ENCODE data around the gene FIS1.

FIS1 gene

DNA sequence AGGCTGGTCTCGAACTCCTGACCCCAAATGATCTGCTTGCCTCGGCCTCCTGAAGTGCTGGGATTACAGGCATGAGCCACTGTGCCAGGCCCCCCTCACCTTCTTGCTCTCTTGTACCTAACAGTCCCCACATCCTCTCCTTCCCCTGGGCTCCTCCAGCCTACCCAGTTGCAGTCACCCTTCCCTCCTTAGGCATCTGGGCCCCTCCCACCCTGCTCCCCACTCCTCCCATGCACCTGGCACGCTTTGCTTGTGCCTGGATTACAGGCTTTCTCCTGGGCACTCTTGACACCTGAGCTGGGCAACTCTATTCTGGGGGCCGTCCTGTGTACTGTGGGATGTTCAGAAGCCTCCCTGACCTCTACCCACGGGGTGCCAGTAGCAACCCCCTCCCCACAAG, 10.2 kb downstream of the FIS1 start:
- no peak for DNase-seq (ENCODE audit: low read depth)

DNA sequence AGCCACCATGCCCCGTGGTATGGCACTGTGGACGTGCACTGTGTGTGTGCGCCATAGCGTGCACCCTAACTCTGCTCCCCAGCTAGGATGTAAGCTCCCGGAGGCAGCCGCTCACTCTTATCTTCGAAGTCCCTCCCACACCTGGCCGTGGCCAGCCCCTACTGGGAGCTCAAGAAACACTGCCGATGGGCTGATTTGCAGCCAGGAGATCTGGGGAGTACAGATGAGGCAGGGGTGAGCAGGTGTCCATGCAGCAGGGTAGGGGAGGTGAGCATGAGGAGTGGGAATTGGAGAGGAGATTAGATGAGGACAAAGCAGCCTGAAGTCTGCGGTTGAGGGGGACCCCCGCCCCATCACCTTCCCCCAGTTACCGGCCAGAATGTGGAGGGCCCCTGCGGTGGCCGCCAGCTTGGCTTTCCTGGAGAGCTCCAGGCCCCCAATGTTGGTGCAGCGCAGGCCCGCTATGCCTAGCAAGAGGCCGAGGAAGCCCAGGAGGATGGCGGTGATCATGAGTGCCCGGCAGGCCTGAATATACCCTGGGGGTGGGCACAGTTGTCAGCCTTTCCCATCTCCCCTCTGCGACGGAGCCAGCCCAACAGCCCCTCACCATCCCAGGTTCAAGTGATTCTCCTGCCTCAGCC, 10.9 kb downstream of the FIS1 start:
- DNase-seq (ENCODE audit: low read depth) = no peak

DNA sequence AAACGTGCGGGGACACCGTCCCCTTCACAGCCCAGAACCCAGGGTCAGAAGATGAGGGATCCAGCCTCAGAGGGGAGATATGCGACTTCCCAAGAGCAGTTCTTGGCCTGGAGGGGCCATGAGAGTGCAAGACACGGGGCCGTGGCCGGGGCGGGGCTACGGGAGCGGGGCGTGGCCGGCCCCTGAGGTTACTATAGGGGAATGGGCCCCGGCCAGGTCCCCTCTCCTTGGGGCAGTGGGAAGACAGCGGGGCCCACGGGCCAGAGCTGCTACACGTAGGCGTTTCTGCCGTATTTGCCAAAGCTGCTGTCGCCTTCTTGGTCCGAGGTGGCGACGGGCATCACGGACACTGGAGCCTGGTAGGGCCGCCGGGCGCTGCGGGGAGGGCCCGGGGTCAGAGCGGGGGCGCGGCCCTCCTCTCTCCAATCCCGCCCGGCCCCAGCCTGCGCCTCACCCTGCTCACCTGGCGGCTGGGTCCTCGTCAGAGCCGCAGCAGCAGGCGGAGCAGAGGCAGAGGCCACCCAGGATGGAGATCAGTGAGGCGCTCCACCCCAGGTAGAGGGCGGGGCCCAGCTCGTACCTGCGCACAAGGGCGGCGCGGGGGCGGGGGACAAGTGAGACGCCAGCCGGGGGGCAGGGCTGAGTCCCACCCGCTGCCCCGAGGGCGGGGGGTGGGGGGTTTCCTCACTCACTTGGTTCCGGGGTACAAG, 12.6 kb downstream of the FIS1 start:
- no peak for DNase-seq (ENCODE audit: low read depth)

DNA sequence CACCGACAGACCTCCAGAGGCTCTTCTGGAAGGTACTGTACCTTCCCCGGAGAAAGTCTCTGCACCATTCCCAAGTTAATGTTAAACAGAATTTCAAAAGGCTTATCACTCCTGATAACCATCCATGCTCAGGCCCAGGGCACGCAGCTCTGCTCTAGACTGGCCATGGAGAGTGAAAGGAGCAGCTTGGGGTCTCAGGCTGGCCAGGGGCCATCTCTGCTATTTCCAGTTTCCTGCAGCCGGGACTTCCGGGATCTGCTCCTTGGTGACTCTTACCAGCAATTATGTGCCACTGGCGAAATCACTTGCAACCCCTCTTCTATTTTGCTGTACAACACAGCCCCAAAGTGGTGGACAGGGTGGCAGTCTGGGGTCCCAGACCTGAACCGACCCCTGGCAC, 13.2 kb downstream of the FIS1 start:
- DNase-seq (ENCODE audit: low read depth) = no peak

DNA sequence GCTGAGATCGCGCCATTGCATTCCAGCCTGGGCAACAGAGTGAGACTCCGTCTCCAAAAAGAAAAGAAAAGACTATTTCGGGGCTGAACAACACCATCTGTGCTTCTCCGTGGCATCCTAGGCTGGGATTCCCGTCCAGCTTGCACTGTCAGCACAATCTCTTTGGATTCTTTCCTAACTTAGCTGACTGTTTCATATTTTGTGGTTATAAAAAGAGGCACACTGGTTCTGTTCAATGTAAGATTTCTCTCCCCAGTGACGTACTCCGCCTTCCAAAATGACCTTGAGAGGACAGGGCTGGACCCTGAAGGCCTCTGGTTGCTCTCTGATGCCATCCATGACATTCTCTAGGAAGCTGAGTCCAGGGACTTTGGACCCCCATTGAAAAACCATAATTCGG, 18.2 kb downstream of the FIS1 start:
- DNase-seq (ENCODE audit: low read depth) = no peak

DNA sequence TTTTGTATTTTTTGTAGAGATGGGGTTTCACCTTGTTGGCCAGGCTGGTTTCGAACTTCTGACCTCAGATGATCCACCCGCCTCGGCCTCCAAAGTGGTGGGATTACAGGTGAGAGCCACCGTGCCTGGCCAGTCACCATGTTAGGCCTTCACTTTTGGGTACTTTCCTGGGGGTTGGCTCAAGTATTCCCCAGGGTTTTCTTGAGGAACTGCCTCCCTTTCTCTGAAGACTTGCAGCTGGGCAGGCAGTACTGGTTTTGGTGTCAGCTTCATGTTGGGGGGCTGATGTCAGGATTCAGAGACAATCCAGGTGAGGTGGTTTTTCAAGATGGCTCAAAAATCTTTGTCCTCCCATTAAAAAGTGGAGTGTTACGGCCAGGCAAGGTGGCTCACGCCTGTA, 19.2 kb downstream of the FIS1 start:
- DNase-seq (ENCODE audit: low read depth) = no peak

DNA sequence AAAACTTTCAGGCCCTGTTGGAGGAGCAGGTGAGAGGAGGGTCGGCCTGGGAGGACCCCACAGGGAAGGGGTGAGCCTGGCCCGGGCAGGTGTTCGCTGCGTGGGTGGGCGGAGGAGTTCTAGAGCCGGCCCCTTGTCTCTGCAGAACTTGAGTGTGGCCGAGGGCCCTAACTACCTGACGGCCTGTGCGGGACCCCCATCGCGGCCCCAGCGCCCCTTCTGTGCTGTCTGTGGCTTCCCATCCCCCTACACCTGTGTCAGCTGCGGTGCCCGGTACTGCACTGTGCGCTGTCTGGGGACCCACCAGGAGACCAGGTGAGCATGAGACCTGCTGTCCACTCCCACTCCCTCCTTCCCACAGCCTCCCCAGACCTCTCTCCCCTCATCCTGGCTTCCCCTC, 21.4 kb downstream of the FIS1 start:
- DNase-seq (ENCODE audit: low read depth) = no peak

DNA sequence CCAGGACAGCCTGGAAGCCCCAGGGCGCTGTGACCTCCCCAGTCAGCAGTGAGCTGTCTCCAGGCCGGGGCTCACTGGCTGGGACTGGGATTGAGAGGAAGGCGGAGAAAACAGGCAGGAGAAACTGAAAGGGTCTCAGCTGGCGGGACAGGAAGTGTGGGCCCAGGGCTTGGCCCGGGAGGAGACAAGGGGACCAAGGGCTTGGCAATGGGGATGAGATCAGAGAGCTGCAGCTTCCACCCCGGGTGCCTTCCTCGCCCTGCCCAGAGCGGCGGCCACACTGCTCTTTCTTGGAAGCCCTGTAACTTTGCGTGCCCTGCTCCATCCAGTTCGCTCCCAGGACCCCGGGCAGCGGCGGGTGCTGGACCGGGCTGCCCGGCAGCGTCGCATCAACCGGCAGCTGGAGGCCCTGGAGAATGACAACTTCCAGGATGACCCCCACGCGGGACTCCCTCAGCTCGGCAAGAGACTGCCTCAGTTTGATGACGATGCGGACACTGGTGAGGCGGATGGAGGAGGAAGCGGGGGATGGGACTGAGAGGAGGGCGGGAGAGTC, 22.5 kb downstream of the FIS1 start:
- no peak for DNase-seq (ENCODE audit: low read depth)

DNA sequence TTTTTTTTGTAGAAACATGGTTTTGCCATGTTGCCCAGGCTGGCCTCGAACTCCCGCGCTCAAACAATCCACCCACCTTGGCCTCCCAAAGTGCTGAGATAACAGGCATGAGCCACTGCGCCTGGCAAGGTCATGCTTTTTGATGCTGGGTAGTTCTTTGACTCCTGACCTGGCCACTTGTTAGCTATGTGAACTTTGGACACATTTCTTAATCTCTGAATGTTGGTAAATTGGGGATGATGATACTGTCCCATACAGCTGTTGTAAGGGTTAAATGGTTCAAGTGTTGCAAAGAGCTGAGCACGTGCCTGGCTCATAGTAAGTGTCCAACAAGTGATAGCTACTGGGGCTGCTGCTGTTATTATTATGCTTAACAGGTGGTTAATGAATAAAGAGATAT, 24.6 kb downstream of the FIS1 start:
- no peak for DNase-seq (ENCODE audit: low read depth)

DNA sequence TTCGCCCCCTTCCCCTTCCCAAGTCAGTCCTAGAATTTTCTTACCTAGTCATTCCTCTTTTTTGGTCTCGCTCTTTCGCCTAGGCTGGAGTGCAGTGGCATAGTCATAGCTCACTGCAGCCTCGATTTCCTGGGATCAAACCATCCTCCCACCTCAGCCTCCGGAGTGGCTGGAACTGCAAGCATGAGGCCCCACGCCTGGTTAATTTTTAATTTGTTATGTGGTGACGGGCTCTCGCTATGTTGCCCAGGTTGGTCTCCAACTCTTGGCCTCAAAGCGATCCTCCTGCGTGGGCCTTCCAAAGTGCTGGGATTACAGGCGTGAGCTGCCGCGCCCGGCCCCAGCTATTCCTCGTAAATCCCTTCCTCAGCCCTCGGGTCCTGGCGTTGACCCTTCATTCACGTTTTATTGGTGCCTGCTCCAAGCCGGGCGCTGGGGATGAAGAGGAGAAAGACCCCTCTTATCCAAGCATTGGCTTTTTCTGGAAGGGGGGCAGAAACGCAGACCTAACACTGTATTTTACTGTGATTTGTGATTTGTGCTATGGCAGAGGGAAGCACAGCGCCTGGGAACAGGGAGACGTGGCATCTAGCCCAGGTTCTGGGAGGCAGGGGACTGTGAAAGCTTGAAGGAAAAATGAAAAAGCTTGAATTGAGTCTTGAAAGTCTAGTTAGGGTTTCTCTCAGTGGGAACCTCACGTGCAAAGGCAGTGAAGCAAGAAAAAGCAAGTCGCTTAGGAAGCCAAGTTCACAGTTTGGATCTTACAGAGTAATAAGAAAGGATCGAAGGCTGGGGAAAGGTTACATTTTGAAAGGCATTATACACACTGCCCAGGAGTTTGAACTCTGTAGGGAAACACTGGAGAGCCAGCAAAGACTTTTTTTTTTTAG, 26.4 kb downstream of the FIS1 start:
- DNase-seq (ENCODE audit: low read depth) = no peak

DNA sequence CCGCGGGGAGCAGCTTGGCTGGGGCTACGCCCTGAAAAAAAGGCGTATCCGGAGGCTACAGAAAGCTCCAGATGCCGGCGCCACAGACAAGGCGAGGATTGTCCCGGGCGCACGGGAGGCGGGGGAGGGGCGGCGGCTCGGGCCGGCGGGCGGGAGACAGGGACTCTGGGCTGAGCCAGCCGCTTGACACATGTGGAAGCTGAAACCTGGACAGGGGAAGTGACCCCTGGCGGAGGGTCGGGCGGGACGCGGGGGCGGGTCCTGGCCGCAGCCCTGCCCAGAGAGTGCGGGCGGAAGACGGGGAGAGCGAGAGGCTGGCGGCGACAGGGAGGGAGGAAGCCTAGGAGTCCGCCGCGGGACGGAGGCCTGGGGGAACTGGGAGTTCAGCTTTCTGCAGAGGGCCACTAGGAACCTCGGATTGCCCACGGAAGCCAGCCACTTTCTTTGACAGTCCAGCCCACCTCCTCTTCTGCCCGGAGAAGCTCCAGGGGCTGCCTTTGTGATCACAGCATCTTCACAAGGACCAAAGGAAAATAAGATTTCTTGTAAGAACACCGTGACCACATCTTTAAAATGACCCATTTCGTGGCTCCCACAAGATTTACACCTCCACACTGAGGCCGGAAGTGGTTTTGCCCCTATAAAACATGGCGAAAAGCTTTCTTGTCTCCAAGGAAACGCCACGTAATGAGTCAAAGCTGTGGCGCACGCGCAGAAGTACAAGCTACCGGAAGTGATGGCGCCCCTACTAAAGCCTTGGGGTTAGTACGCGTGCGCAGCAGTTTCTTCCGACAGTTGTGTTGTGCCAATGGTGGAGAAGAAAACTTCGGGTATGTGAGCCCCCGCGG, 27.3 kb downstream of the FIS1 start, which contains the start of the genes PLOD3 and ZNHIT1:
Gene PLOD3 (minus strand): TSS at position 194 of the 848 bp plus-strand sequence. CDS start 307 bp downstream, outside the sequence.
Gene ZNHIT1 (plus strand): TSS at position 778 of the 848 bp plus-strand sequence. CDS start 31 bp downstream, at position 809.
- DNase-seq (ENCODE audit: low read depth) = peak; percentile 90

DNA sequence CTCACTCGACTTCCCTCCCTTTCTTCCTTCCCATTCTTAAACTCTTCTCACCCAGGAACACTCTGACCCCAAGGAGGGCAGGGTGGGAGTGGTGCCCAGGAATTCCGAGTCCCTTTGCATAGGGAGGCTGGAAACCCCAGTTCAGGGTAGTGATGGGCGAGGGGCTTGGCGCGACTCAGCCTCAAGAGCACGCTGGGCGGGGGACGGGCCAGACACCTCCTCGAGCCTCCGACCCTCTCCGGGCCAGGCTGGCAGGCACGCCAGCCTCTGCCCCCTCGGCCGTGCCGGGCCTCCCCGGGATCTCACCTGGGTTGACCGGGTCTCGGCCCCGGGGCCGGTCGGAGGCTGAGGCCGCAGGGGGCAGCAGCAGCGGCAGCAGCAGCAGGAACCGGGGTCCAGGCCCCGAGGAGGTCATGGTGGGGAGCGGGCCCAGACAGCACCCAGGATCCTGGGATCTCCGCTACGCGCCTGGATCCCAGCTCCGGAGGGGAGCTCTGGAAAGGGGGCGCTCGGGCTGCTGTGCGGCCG, 28.0 kb downstream of the FIS1 start:
- no peak for DNase-seq (ENCODE audit: low read depth)

DNA sequence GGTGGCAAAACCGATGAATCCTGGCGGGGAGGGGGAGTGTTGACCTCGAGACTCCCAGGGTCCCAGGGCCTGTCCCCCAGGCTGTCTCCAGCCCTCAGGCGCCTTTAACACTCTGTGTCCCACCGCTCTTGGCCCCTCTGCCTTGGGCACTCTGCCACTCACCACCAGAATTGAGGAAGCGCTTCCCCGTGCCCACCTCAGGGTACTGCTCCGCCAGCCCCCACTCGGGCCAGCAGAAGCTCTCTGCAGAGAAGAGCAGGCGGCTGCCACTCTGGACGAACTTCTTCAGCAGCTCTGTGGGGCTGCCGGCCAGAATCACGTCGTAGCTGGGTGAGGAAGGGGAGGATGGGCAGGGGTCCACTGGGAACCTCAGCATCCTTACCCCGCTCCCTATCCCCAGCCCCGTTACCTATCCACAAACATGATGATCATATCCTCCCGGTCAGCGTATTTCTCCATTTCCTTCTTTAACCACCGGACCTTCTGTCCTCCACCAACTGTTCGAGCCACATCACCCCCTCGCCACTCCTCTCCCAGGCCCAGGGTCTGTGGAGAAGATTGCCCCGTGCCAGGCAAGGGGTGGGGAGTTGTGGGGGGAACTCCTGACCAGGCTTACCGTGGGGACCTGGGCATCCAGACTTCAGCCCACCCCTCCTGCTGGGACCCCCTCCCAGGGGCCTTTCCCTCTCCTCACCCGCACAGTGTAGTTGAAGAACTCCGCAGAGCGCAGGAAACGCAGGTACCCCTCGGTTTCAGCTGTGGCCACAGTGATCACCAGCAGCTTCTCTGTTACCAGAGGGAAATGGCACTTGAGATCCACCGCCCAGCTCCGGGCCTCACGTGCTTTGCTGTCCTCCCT, 28.7 kb downstream of the FIS1 start:
- no peak for DNase-seq (ENCODE audit: low read depth)

DNA sequence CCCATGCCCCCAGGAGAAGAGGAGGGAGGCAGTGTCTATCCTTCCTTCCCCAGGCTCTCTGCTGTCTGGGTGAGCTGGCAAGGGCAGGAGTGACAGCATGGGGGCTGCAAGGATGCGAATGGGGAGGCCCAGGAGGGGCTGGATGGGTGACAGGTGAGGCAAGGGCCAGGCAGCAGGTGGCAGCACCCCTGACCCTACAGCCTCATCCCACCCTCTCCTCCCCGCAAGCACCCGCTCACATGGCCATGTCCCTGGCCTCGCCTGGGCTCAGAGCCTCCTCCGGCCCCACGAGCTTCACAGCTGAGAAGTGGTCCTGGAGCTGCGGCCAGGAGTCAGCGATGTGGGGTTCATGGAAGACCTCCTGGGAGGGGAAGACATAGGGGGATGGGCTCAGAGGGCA, 32.9 kb downstream of the FIS1 start:
- no peak for DNase-seq (ENCODE audit: low read depth)

DNA sequence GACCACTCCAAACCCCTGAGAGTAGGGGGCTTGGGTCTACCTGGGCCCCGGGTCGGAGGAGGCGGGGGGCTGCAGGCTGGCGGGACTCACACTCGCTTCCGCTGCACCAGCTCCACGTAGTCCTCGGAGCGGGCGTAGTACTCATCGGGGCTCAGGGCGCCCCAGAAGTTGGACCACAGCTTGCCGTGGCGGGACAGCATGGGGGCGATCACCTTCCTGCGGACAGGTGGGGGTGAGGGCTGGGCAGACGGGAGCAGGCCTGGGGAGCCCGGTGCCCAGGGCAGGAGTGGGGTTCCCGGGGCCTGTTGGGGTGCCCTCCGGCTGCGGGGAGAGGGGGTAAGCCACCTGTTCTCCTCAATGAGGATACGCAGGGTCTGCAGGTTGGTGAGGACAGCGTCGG, 33.4 kb downstream of the FIS1 start:
- DNase-seq (ENCODE audit: low read depth) = no peak

DNA sequence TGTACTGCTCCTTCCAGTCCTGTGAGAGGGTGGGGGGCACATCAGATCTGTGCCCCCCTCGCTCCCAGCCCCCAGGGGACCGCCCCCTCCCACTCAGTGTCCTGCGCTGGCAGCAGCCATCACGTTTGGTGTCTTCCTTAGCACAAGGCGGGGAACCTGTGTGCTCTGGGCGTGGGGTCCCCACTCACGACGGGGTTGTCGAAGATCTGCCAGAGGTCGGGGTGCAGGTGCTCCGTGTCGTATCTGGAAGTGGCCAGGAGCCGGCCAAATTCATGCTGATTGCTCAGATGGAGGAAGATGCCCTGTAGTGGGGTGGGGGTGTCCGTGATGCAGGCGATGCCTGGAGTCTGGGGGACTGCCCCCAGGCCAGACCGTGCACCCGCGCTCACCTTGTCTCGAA, 34.7 kb downstream of the FIS1 start:
- no peak for DNase-seq (ENCODE audit: low read depth)

DNA sequence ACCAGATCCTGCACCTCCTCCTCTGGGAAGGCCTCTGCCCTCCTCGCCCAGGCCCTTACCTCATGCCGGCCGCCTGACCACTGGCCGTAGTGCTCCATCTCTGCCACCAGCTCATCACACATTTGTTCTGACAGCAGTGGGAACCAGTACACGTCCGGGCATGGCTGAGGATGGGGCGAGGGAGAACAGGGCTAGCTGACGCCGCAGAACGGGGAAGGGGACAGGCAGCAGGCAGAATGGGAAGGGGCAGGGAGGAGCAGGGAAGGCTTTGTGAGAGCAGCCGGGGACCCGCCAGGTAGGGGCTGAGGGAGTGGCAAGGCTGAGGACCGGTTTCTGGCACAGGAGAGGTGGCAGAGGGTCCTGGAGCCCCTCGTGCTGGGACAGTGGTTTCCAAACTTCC, 36.1 kb downstream of the FIS1 start:
- no peak for DNase-seq (ENCODE audit: low read depth)

DNA sequence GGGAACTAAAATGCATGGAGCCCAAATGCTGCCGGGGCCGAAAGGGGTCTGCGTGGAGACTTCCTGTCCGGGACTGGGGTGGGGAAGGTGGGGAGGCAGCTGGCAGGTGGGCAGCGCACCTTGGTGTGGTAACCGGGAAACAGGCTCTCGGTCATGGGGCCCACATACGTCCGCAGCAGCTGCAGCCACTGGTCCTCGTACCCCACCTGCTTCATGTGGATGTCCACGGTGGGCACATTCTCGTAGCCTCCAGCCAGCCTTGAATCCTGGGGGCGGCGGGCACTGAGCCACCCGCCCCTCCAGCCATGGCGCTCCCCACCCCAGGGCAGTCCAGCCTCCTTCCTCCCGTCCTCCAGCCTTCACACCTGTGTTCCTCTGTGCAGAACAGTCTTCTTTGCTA, 37.4 kb downstream of the FIS1 start:
- no peak for DNase-seq (ENCODE audit: low read depth)

DNA sequence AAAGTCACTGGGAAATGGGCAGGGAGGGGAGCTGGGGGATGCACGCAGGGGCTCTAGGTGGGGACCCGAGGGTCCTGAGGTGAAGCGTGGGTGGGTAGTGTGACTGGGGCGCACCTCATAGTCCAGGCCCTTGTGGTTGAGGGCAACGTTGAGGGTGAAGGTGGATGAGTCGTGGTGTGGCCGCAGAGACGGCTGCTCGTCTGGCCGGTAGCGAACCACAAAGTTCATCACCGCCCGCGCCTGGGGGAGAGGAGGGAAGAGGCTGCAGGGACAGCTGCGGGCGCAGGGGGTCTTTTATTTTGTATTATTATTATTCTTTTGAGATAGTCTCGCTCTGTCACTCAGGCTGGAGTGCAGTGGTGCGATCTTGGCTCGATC, 38.2 kb downstream of the FIS1 start:
- DNase-seq (ENCODE audit: low read depth) = no peak

DNA sequence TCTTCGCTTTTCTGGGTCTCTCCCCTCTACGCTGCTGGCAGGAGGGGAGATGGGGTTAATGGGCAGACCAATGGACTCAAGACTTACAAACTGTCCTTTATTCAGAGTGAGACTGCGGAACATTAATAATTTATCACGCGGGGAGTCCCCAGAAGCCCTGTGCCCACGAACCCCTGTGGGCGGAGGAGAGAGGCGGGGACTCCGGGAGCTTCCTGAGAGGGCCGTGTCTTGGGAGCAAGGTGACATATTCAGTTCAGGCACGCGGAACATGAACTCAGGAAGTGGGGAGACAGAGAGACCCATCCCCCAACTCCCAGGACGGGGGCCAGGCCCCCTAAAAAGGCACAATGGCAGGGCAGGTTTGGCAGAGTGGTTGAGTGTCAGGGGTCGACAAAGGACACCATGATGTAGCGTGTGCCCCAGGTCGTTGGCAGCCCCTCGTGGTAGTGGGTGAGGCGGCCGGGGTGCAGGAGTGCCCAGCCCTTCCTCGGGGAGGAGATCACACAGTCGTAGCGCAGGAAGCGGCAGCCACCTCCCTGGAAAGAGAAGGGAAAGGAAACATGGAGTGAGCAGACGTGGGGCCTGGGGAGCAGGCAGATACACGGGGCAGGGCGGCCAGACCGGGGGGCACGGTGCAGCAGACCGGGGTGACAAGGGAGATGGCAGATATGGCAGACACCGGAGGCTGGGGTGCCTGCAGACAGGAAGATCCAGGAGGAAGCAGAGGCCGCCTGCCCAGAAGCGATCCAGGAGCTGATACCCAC, 38.8 kb downstream of the FIS1 start:
- no peak for DNase-seq (ENCODE audit: low read depth)
